Thymus (tissue), 11 donors: Measurements from ENCODE around the gene ELP5. TPM values are rescaled to one million over a fixed set of nuclear protein-coding genes. Genes with fewer than 3 reads are reported as not detected.

Source experiments
- DNase-seq, 9 donors: peaks; one replicate each; pipeline ENCODE4 v3.0.0-alpha.2; 2013; ENCODE audit warnings: low spot score in 9 of 9, low read depth in 6 of 9, missing footprints in 1 of 9
- H3K27ac ChIP-seq, 2 donors: one replicate each; pipeline ENCODE4 v1.5.1; 2013; ENCODE audit warnings: control low read depth in 1 of 2, low read depth in 1 of 2, low read length in 1 of 2, mild to moderate bottlenecking in 1 of 2, moderate library complexity in 1 of 2
- H3K27me3 ChIP-seq, 2 donors: one replicate each; pipeline ENCODE4 v1.5.1; 2013; ENCODE audit warnings: low read length in 1 of 2; ENCODE audit not compliant: control insufficient read depth in 2 of 2, insufficient read depth in 1 of 2
- H3K36me3 ChIP-seq, 2 donors: one replicate each; pipeline ENCODE4 v1.5.1; 2013; ENCODE audit warnings: low read length in 1 of 2, mild to moderate bottlenecking in 1 of 2, moderate library complexity in 1 of 2; ENCODE audit not compliant: control insufficient read depth in 2 of 2, insufficient read depth in 2 of 2
- H3K4me1 ChIP-seq, 2 donors: one replicate each; pipeline ENCODE4 v1.5.1; 2013; ENCODE audit warnings: low read length in 2 of 2; ENCODE audit not compliant: control insufficient read depth in 2 of 2, insufficient read depth in 2 of 2
- H3K4me3 ChIP-seq, 2 donors: one replicate each; pipeline ENCODE4 v1.5.1; 2013; ENCODE audit warnings: low read length in 2 of 2, control low read depth in 1 of 2, mild to moderate bottlenecking in 1 of 2
- H3K9me3 ChIP-seq, 2 donors: one replicate each; pipeline ENCODE4 v1.5.1; 2013; ENCODE audit warnings: low read length in 1 of 2, mild to moderate bottlenecking in 1 of 2; ENCODE audit not compliant: control insufficient read depth in 2 of 2, insufficient read depth in 1 of 2
- WGBS: extraction: QIAGEN DNeasy Blood & Tissue Kit; methylation state at CpG from one replicate; pipeline ENCODE4 v1.1.7; 2013; 5-methylcytosine and 5-hydroxymethylcytosine counted together
- polyA plus RNA-seq: library from polyadenylated mRNA; stranded (reverse); fragments of 200-250 nt; gene quantifications from one replicate; pipeline ENCODE4 v1.2.3, GENCODE V29; 2013
- total RNA-seq: library from RNA; stranded (reverse); fragments of 120-200 nt; gene quantifications from one replicate; pipeline ENCODE4 v1.2.4, GENCODE V29; 2013
- donor health status: healthy.

Gene ELP5
- total and polyA plus RNA-seq, 2 donors: 35.9 to 50.7 TPM

DNA sequence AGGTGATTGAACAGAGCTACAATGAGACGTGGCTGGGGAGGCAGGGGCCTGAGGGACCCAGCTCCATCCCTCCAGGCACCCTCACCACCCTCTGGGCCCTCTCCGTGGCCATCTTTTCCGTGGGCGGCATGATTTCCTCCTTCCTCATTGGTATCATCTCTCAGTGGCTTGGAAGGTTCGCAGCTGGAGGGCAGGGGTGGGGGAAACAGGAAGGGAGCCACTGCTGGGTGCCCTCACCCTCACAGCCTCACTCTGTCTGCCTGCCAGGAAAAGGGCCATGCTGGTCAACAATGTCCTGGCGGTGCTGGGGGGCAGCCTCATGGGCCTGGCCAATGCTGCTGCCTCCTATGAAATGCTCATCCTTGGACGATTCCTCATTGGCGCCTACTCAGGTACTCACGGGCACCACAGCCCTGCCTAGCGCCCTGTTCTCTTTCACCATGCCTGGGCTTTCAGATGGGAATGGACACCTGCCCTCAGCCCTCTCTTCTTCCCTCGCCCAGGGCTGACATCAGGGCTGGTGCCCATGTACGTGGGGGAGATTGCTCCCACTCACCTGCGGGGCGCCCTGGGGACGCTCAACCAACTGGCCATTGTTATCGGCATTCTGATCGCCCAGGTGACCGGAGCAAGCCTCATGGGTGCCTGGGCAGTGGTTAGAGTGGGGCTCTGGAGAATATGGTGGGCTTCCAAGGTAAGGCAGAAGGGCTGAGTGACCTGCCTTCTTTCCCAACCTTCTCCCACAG, 31.6 kb downstream of the ELP5 start:
- peaks cover 19 to 24% of the 10 kb centered on the region in 2 donors for H3K4me1 ChIP-seq
- peaks cover 0 to 13% of the 10 kb centered on the region in 2 donors for H3K9me3 ChIP-seq
- H3K4me3 ChIP-seq: no peak overlapping the region
- peaks cover 33 to 88% of the 10 kb centered on the region in 2 donors for H3K27me3 ChIP-seq
- no peak overlapping the region for H3K27ac ChIP-seq
- no peaks in the 10 kb centered on the region for H3K36me3 ChIP-seq
- 84% methylated on average over 18 of the region's 18 CpGs for WGBS
- DNase-seq: no peak

DNA sequence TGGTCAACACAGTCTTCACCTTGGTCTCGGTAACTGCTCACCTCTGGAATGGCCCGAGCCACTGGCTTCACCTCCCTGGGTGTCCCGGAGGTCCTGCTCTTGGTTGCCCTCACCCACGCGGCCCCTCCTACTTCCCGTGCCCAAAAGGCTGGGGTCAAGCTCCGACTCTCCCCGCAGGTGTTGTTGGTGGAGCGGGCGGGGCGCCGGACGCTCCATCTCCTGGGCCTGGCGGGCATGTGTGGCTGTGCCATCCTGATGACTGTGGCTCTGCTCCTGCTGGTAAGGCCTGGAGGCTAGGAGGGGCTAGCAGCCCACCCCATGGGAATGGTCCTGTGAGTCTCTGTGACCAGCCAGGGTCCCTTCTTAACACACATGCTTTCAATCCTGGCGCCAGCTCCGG, 32.9 kb downstream of the ELP5 start:
- no peak overlapping the region for H3K4me3 ChIP-seq
- peaks cover 33 to 90% of the 10 kb centered on the region in 2 donors for H3K27me3 ChIP-seq
- DNase-seq: no peak
- no peak overlapping the region for H3K27ac ChIP-seq
- 98% methylated on average over 16 of the region's 16 CpGs for WGBS
- H3K36me3 ChIP-seq: no peaks in the 10 kb centered on the region
- H3K9me3 ChIP-seq: peaks cover 0 to 13% of the 10 kb centered on the region in 2 donors
- H3K4me1 ChIP-seq: peaks cover 19 to 24% of the 10 kb centered on the region in 2 donors

DNA sequence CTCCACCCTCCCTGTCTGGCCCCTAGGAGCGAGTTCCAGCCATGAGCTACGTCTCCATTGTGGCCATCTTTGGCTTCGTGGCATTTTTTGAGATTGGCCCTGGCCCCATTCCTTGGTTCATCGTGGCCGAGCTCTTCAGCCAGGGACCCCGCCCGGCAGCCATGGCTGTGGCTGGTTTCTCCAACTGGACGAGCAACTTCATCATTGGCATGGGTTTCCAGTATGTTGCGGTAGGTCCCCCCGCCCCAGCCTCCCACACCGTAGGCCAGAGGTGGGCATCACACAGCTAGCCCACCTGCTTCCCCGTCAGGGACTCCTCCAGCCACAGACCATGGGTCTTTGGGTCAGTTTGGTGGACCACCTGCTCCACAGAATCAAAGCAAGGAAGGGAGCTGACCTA, 33.7 kb downstream of the ELP5 start:
- Histone ChIP-seq H3K36me3 (no peaks in the 10 kb centered on the region), H3K27ac (no peak overlapping the region), H3K4me1 (peaks cover 19% of the 10 kb centered on the region in 2 donors), H3K4me3 (no peak overlapping the region), H3K27me3 (peaks cover 34 to 90% of the 10 kb centered on the region in 2 donors), H3K9me3 (peaks cover 0 to 12% of the 10 kb centered on the region in 2 donors)
- 98% methylated on average over 12 of the region's 12 CpGs for WGBS
- no peak for DNase-seq

DNA sequence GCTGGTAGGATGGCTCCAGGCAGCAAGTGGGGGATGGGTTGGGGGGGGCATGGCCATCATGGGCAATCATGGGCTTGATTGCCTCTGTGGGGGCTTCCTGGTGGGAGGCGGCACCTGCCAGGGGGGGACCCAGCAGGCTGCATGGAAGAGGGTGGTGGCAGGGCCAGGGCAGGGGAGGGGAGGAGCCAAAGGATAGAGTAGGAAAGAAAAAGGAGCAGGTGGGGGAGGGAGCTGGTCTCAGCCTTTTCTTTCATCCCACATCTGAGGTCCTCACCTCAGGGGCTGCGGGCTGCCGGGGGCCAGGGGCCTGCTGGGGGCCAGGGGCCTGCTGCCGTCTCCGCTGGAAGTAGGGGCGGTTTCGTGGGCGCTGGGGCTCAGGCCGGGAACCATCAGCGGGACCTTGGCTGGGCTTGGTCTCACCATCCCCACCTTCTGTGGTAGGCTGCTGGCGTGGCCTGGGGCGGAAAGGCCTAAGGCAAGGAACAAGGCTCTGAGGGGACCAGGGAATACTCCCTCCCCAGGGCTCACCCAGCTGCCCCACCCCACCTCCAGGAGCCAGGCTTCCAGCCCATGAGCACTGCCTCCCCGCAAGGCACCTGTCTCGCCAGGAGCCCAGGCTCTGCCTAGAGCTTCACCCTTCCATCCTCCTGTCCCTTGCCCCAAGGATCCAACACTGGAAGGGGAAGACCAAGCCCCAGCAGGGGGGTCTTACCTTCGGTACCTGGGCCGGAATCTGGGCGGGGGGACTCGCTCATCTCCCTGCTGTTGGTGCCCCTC, 37.4 kb downstream of the ELP5 start:
- peaks cover 27 to 89% of the 10 kb centered on the region in 2 donors for H3K27me3 ChIP-seq
- no peak for DNase-seq

DNA sequence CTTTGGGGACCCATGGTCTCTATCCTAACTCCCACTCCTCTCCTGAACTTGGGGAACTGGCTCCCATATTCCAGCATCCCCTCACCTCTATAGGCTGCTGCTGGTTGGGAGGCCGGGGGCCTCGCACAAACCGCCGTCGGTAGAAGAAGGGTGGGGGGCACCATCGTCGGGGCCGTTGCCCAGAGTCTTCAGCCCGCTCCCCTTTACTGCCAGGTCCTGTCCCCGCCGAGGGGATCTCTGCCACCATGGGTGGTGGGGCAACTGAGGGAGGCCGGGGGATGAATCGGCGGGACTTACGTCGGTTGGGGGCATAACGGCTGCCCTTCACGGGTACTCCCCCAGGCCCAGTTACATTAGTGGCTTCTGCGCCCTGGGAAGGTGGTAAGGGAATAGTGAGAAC, 38.2 kb downstream of the ELP5 start:
- WGBS: 96% methylated on average over 19 of the region's 19 CpGs
- Histone ChIP-seq H3K36me3 (no peaks in the 10 kb centered on the region), H3K27ac (no peak overlapping the region), H3K4me1 (peaks cover 14 to 23% of the 10 kb centered on the region in 2 donors), H3K9me3 (no peaks in the 10 kb centered on the region), H3K4me3 (no peak overlapping the region), H3K27me3 (peaks cover 27 to 88% of the 10 kb centered on the region in 2 donors)
- DNase-seq: no peak

More for the DNA sequence above, 37.4 kb downstream of the ELP5 start:
- no peak overlapping the region for H3K4me3 ChIP-seq
- H3K27ac ChIP-seq: no peak overlapping the region
- H3K36me3 ChIP-seq: no peaks in the 10 kb centered on the region
- H3K9me3 ChIP-seq: no peaks in the 10 kb centered on the region
- peaks cover 8 to 17% of the 10 kb centered on the region in 2 donors for H3K4me1 ChIP-seq
- 92% methylated on average over 18 of the region's 18 CpGs for WGBS

DNA sequence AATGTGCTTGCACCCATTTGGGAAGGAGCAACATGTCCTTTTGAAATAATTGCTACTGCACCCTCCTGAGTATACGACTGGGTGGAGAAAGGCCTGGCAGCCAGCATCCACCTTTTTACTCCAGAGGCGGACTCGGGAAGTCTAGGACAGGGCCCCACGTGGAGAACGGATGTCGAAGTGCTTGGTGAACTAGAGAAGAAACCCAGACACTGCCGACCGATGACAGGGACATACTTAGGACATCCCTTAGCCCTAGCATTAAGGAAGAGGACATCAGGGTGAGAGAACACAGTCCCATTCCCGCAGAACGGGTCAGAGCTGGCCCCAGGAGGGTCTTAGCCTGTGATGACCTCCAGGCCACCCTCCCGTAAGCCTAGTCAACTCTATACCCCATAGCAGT, 38.7 kb downstream of the ELP5 start:
- Histone ChIP-seq H3K27ac (no peak overlapping the region), H3K9me3 (no peaks in the 10 kb centered on the region), H3K27me3 (peaks cover 28 to 88% of the 10 kb centered on the region in 2 donors), H3K36me3 (no peaks in the 10 kb centered on the region), H3K4me1 (peaks cover 16 to 27% of the 10 kb centered on the region in 2 donors), H3K4me3 (no peak overlapping the region)
- 95% methylated on average over 11 of the region's 11 CpGs for WGBS
- DNase-seq: no peak

DNA sequence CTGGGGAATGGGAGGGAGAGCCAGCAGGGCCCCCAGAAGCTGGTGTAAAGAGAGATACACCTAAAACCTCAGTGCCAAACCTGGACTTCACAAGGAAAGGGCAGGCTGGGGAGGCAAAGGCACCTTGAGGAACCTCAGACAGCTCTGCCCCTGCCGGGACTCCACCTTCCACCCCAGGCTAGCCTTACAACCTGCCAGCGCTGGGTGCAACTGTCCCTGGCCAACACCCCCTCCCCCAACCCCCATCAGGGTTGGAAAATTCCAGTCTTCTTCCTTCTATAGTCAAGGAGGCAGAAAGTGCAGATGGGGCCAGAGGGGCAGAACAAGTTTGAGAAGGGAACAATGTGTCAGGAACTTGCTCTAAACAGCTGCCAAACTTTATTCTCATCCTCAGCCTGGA, 40.2 kb downstream of the ELP5 start:
- Histone ChIP-seq H3K4me1 (peaks cover 24 to 38% of the 10 kb centered on the region in 2 donors), H3K27me3 (peaks cover 29 to 90% of the 10 kb centered on the region in 2 donors), H3K27ac (no peak overlapping the region), H3K4me3 (no peak overlapping the region), H3K36me3 (no peaks in the 10 kb centered on the region), H3K9me3 (no peaks in the 10 kb centered on the region)
- no peak for DNase-seq
- 95% methylated on average over 2 of the region's 2 CpGs for WGBS

DNA sequence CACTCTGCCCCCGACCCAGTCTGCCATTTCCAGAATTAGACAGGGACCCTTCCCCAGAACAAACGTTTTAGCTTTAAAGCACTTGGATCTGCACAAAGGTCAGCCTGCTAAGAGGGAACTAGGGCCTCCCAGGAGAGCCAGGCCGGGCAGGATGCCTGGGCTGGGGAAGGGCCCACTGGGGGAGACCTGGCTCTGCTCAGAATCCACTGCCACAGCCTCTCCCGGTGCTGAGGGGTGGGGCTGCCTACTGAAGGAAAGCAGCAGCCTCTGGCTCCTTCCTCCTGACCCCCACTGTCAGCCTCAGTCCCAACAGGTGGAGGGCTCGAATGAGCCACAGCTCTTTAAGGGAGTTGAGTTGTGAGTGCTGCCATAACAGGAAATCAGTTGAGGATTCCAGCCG, 40.7 kb downstream of the ELP5 start:
- Histone ChIP-seq H3K36me3 (no peaks in the 10 kb centered on the region), H3K9me3 (no peaks in the 10 kb centered on the region), H3K27me3 (peaks cover 29 to 87% of the 10 kb centered on the region in 2 donors), H3K27ac (no peak overlapping the region), H3K4me3 (no peak overlapping the region), H3K4me1 (peaks cover 24 to 38% of the 10 kb centered on the region in 2 donors)
- WGBS: 46% methylated on average over 6 of the region's 6 CpGs
- no peak for DNase-seq

DNA sequence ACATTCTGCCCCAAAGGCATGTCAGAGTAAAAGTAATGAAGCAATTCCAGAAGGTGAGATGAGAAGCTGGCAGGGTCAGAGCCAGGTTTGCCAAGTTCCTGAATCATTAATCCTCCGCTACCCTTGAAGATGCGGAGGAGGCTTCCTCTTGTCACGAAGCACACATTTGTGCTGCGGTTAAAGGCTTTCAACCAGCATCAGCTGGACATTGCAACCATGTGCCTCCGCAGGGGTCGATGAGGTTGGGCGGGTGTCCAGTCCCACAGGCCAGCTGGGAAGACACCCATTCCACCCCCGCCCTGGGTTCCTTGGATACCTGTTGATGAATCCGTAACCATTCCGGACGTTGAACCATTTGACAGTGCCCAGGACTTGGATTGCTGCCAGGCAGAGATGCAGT, 41.1 kb downstream of the ELP5 start:
- peaks cover 29 to 85% of the 10 kb centered on the region in 2 donors for H3K27me3 ChIP-seq
- 94% methylated on average over 11 of the region's 11 CpGs for WGBS
- H3K4me1 ChIP-seq: peaks cover 24 to 38% of the 10 kb centered on the region in 2 donors
- no peak overlapping the region for H3K4me3 ChIP-seq
- H3K9me3 ChIP-seq: no peaks in the 10 kb centered on the region
- no peak for DNase-seq
- H3K27ac ChIP-seq: no peak overlapping the region
- H3K36me3 ChIP-seq: no peaks in the 10 kb centered on the region
